ENCODE measurements around the gene PIAS1. TPM values are rescaled to one million over a fixed set of nuclear protein-coding genes. Genes with fewer than 3 reads are reported as not detected.
A peak's percentile ranks its signal among the peaks of the same experiment; 100 is the strongest.

Gene PIAS1
- total RNA-seq, 1 experiment from 2014 or later, result 25.9 TPM

GRCh38 chr15:68227643-68228142 is 173.6 kb downstream of the PIAS1 start:
- TF ChIP-seq ZFX (IDR thresholded peaks at IDR 0.05) (no peak), ZNF274 (IDR thresholded peaks at IDR 0.05; ENCODE audit: low read depth, low read length) (no peak), JUND (IDR thresholded peaks at IDR 0.05) (no peak), SRF (IDR thresholded peaks at IDR 0.05; ENCODE audit: low read depth) (no peak), EZH2phosphoT487 (IDR thresholded peaks at IDR 0.05; ENCODE audit: borderline replicate concordance) (no peak), CEBPB (IDR thresholded peaks at IDR 0.05; ENCODE audit: low read depth) (no peak), POLR2A (IDR thresholded peaks at IDR 0.05; ENCODE audit: borderline replicate concordance, extremely low read depth, insufficient read depth, insufficient read length) (no peak), YY1 (IDR thresholded peaks at IDR 0.05; ENCODE audit: extremely low read depth, insufficient replicate concordance, low read depth, low read length) (no peak), ELF1 (IDR thresholded peaks at IDR 0.05; ENCODE audit: borderline replicate concordance, low read depth) (no peak), EZH2 (IDR thresholded peaks at IDR 0.05) (no peak)
- ChIA-PET POLR2A (no interaction called here), CTCF (no interaction called here), RAD21 (ENCODE audit: low non-redundant PET in 1 of 2, low total read pairs in 2 of 2, uncharacterized antibody in 2 of 2, unreplicated experiment in 2 of 2) (no interaction called here)
- no peak overlapping the region for H2AFZ ChIP-seq (ENCODE audit: low read depth, low read length, poor library complexity, severe bottlenecking)
- ATAC-seq (no peak), DNase-seq (ENCODE audit: low read depth, low spot score) (no peak)
- no peaks in the 10 kb centered on the region; the same call in 1 of the 2 replicates for H4K20me1 ChIP-seq (ENCODE audit: insufficient read depth)
- H3K9me3 ChIP-seq (ENCODE audit: control insufficient read depth in 1 of 2, insufficient read depth in 1 of 2, low read depth in 1 of 2, low read length in 2 of 2), result no peaks in the 10 kb centered on the region
- no peaks in the 10 kb centered on the region for H3K9me2 ChIP-seq (ENCODE audit: insufficient read depth)
- peak overlapping the region; percentile 98 for H3K4me2 ChIP-seq (ENCODE audit: low read length)
- peaks cover 0 to 9% of the 10 kb centered on the region in 2 experiments; a peak in 1 of 4 replicates for H3K36me3 ChIP-seq (ENCODE audit: control insufficient read depth in 1 of 2, insufficient read depth in 2 of 2, low read length in 2 of 2)
- peak overlapping the region; percentile 85 to 94 for H3K4me3 ChIP-seq (replicated peaks in 1 of 2; ENCODE audit: low read depth in 1 of 2, low read length in 2 of 2)
- BruUV-seq (replicated peaks), result no TSS peak
- peaks cover 65% of the 10 kb centered on the region for H3K79me2 ChIP-seq (ENCODE audit: insufficient read depth, low read length)
- intact Hi-C loops (cut with micrococcal nuclease), result no loop called here
- no peaks in the 10 kb centered on the region for H3K27me3 ChIP-seq (ENCODE audit: insufficient read depth, low read length)
- H3K4me1 ChIP-seq (ENCODE audit: control insufficient read depth in 1 of 2, insufficient read depth in 2 of 2, low read length in 2 of 2), result peaks cover 10 to 27% of the 10 kb centered on the region in 2 experiments; a peak in 3 of 4 replicates
- H3K27ac ChIP-seq (ENCODE audit: low read depth, low read length), result peak overlapping the region; percentile 5; the same call in 1 of the 2 replicates
- peak overlapping the region; percentile 90 for H3K9ac ChIP-seq (ENCODE audit: low read length)

DNA sequence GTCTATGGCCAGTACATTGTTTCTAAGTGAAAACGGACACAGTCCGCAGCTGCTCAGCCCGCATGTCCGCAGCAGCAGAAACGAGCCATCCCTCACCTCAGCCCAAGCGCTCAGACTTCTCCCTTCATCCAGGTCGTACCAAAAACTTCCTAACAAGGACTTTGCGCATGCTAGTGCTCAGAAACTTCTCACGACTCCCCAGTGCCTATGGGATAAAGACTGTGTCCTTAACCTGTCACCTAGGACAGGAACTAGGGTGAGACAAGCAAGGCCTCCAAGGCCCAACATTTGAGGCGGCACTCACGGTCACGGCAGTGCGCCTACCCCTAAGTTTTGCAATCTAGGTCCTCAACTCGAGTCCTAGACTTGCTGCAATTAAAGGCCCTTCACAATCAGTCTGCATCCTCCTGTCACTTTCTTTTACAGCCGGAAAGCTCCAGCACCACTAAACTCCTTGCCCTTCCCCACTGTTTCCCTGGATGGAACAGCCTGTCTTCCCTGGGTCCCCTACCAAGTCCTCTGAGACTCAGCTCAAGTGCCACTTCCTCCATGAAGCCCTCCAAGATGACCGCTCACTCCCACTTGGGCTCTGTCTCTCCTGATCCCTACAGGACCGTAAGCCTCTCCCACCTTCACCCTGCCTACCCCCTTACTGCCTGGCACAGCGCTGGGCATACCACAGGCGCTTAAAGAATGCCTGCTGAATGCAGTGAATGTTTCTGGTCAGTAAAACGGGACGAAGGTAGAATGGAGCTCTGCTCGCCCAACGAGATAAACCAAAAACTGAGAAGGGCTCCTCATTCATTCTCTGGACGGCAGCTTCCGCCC is 174.2 kb downstream of the PIAS1 start:
- H2AFZ ChIP-seq (ENCODE audit: low read depth, low read length, poor library complexity, severe bottlenecking), result no peak overlapping the region
- no peak for TF ChIP-seq ZNF274 (IDR thresholded peaks at IDR 0.05; ENCODE audit: low read depth, low read length)
- TF ChIP-seq SIN3A (IDR thresholded peaks at IDR 0.05; ENCODE audit: low read depth), result no peak
- no peak for TF ChIP-seq POLR2A (IDR thresholded peaks at IDR 0.05; ENCODE audit: borderline replicate concordance, extremely low read depth, insufficient read depth, insufficient read length)
- TF ChIP-seq EZH2 (IDR thresholded peaks at IDR 0.05), result no peak
- TF ChIP-seq ATF3 (IDR thresholded peaks at IDR 0.05), result no peak
- no peak for TF ChIP-seq EGR1 (IDR thresholded peaks at IDR 0.05; ENCODE audit: low read depth)
- no peak for TF ChIP-seq ELF1 (IDR thresholded peaks at IDR 0.05; ENCODE audit: borderline replicate concordance, low read depth)
- no peak for TF ChIP-seq EZH2phosphoT487 (IDR thresholded peaks at IDR 0.05; ENCODE audit: borderline replicate concordance)
- TF ChIP-seq CBX3 (IDR thresholded peaks at IDR 0.05; ENCODE audit: low read depth), result no peak
- TF ChIP-seq YY1 (IDR thresholded peaks at IDR 0.05; ENCODE audit: extremely low read depth, insufficient replicate concordance, low read depth, low read length), result no peak
- ChIA-PET RAD21 (ENCODE audit: low non-redundant PET in 1 of 2, low total read pairs in 2 of 2, uncharacterized antibody in 2 of 2, unreplicated experiment in 2 of 2) (no interaction called here), POLR2A (no interaction called here), CTCF (no interaction called here)
- peak overlapping the region; percentile 90 for H3K9ac ChIP-seq (ENCODE audit: low read length)
- peaks cover 60% of the 10 kb centered on the region for H3K79me2 ChIP-seq (ENCODE audit: insufficient read depth, low read length)
- intact Hi-C loops (cut with micrococcal nuclease), result no loop called here
- BruUV-seq (replicated peaks), result TSS peak; percentile 62
- H3K27me3 ChIP-seq (ENCODE audit: insufficient read depth, low read length), result no peaks in the 10 kb centered on the region
- H3K36me3 ChIP-seq (ENCODE audit: control insufficient read depth in 1 of 2, insufficient read depth in 2 of 2, low read length in 2 of 2), result peaks cover 0 to 7% of the 10 kb centered on the region in 2 experiments; a peak in 1 of 4 replicates
- H3K4me1 ChIP-seq (ENCODE audit: control insufficient read depth in 1 of 2, insufficient read depth in 2 of 2, low read length in 2 of 2), result peaks cover 10 to 27% of the 10 kb centered on the region in 2 experiments; a peak in 3 of 4 replicates
- peak overlapping the region; percentile 88 for H3K27ac ChIP-seq (ENCODE audit: low read depth, low read length)
- ATAC-seq (no peak), DNase-seq (ENCODE audit: low read depth, low spot score) (no peak)
- H4K20me1 ChIP-seq (ENCODE audit: insufficient read depth), result no peaks in the 10 kb centered on the region; the same call in 1 of the 2 replicates
- peak overlapping the region; percentile 98 for H3K4me2 ChIP-seq (ENCODE audit: low read length)
- no peaks in the 10 kb centered on the region for H3K9me3 ChIP-seq (ENCODE audit: control insufficient read depth in 1 of 2, insufficient read depth in 1 of 2, low read depth in 1 of 2, low read length in 2 of 2)
- H3K4me3 ChIP-seq (replicated peaks in 1 of 2; ENCODE audit: low read depth in 1 of 2, low read length in 2 of 2), result peak overlapping the region; percentile 85 to 94
- H3K9me2 ChIP-seq (ENCODE audit: insufficient read depth), result no peaks in the 10 kb centered on the region

All from HCT116 (cell line).